ENCODE data around the gene TFDP1. TPM values are rescaled to one million over a fixed set of nuclear protein-coding genes. Genes with fewer than 3 reads are reported as not detected.

Gene TFDP1
- total RNA-seq, 2 donors from 2014 or later = 36.6 to 40.3 TPM

- intact Hi-C loops (cut with DNase I) = no loop called here
- DNase-seq (ENCODE audit: low spot score) = no peak
Measured at GRCh38 chr13:113654175-113654560, 69.6 kb downstream of the TFDP1 start.

GRCh38 chr13:113654591-113655345, 70.2 kb downstream of the TFDP1 start:
- intact Hi-C loops (cut with DNase I) = no loop called here
- DNase-seq (ENCODE audit: low spot score) = peak; percentile 82

GRCh38 chr13:113655346-113656002, 70.9 kb downstream of the TFDP1 start:
- peak; percentile 62 for DNase-seq (ENCODE audit: low spot score)

GRCh38 chr13:113656003-113656588, 71.5 kb downstream of the TFDP1 start:
- peak; percentile 76 for DNase-seq (ENCODE audit: low spot score)
- intact Hi-C loops (cut with DNase I) = no loop called here

More at GRCh38 chr13:113655346-113656002, 70.9 kb downstream of the TFDP1 start:
- intact Hi-C loops (cut with DNase I) = no loop called here

GRCh38 chr13:113656831-113657671, 72.5 kb downstream of the TFDP1 start:
- intact Hi-C loops (cut with DNase I) = no loop called here
- DNase-seq (ENCODE audit: low spot score) = peak; percentile 66

GRCh38 chr13:113657851-113658741, 73.5 kb downstream of the TFDP1 start, which contains the start of gene ATP4B:
Gene ATP4B, minus strand, starts transcription at chr13:113658198. Its CDS starts 54 bp downstream, at chr13:113658144.
- DNase-seq (ENCODE audit: low spot score) = peak; percentile 72
- intact Hi-C loops (cut with DNase I) = no loop called here

- peak; percentile 36 for DNase-seq (ENCODE audit: low spot score)
- intact Hi-C loops (cut with DNase I) = no loop called here
Measured at GRCh38 chr13:113658836-113659235, 74.3 kb downstream of the TFDP1 start.

- intact Hi-C loops (cut with DNase I) = no loop called here
- DNase-seq (ENCODE audit: low spot score) = no peak
Measured at GRCh38 chr13:113659337-113659736, 74.8 kb downstream of the TFDP1 start.

GRCh38 chr13:113660066-113660465, 75.5 kb downstream of the TFDP1 start:
- intact Hi-C loops (cut with DNase I) = no loop called here
- no peak for DNase-seq (ENCODE audit: low spot score)

- intact Hi-C loops (cut with DNase I) = no loop called here
- no peak for DNase-seq (ENCODE audit: low spot score)
Measured at GRCh38 chr13:113661509-113661908, 77.0 kb downstream of the TFDP1 start.

GRCh38 chr13:113663934-113664333, 79.4 kb downstream of the TFDP1 start:
- intact Hi-C loops (cut with DNase I) = no loop called here

GRCh38 chr13:113664751-113665596, 80.4 kb downstream of the TFDP1 start:
- intact Hi-C loops (cut with DNase I) = no loop called here
- DNase-seq (ENCODE audit: low spot score) = peak; percentile 68

More at GRCh38 chr13:113663934-113664333, 79.4 kb downstream of the TFDP1 start:
- DNase-seq (ENCODE audit: low spot score) = peak; percentile 62

- peak; percentile 53 for DNase-seq (ENCODE audit: low spot score)
- intact Hi-C loops (cut with DNase I) = no loop called here
Measured at GRCh38 chr13:113665597-113666328, 81.2 kb downstream of the TFDP1 start.

GRCh38 chr13:113666329-113666670, 81.7 kb downstream of the TFDP1 start:
- peak; percentile 35 for DNase-seq (ENCODE audit: low spot score)

GRCh38 chr13:113666951-113667701, 82.6 kb downstream of the TFDP1 start, which contains the start of gene GRK1:
Gene GRK1, plus strand, starts transcription at chr13:113667219. Its CDS starts 168 bp downstream, at chr13:113667387.
- peak; percentile 79 for DNase-seq (ENCODE audit: low spot score)
- intact Hi-C loops (cut with DNase I) = no loop called here

More at GRCh38 chr13:113666329-113666670, 81.7 kb downstream of the TFDP1 start:
- intact Hi-C loops (cut with DNase I) = no loop called here

All from posterior vena cava (tissue), 2 donors.